Gastroesophageal sphincter (tissue), 4 donors: ENCODE data around the gene OAS2. TPM values are rescaled to one million over a fixed set of nuclear protein-coding genes. Genes with fewer than 3 reads are reported as not detected.

Source experiments
- ATAC-seq: fragments of 150-250 bp; one replicate; pipeline ENCODE4 v1.9.1; 2016; ENCODE audit warnings: mild to moderate bottlenecking, moderate library complexity
- H3K27ac ChIP-seq, 4 donors: fragments of 200-600 bp; sonication (generic) in 3 of 4; 1 replicate in 3 of 4; 2 replicates in 1 of 4; pipeline ENCODE4 v1.5.1; 2016 to 2019
- H3K27me3 ChIP-seq: fragments of 200-600 bp; sonication (generic); one replicate; pipeline ENCODE4 v1.5.1; 2019
- H3K36me3 ChIP-seq, 2 donors: fragments of 200-600 bp; sonication (generic); one replicate each; pipeline ENCODE4 v1.5.1; 2019; ENCODE audit warnings: control low read depth in 1 of 2
- H3K4me1 ChIP-seq, 3 donors: fragments of 200-600 bp; sonication (generic); 1 replicate in 2 of 3; 2 replicates in 1 of 3; pipeline ENCODE4 v1.5.1; 2016 to 2019; ENCODE audit warnings: control low read depth in 2 of 3
- H3K4me3 ChIP-seq, 2 donors: fragments of 200-600 bp; sonication (generic); one replicate each; pipeline ENCODE4 v1.5.1; 2019; ENCODE audit warnings: mild to moderate bottlenecking in 1 of 2, moderate library complexity in 1 of 2
- H3K9me3 ChIP-seq, 3 donors: fragments of 200-600 bp; sonication (generic); one replicate each; pipeline ENCODE4 v1.5.1; 2017 to 2019; ENCODE audit warnings: control low read depth in 2 of 3
- CTCF ChIP-seq, 4 experiments: fragments of 200-600 bp in 2 of 4; fragments of 450-650 bp in 2 of 4; sonication (generic) in 1 of 4; IDR thresholded peaks; one replicate each; pipeline ENCODE4 v1.5.1; 2017 to 2019; ENCODE audit warnings: antibody characterized with exemption in 4 of 4, mild to moderate bottlenecking in 2 of 4, moderate library complexity in 2 of 4
- EP300 ChIP-seq: sonication (generic); formaldehyde crosslinking; IDR thresholded peaks from one replicate; pipeline ENCODE4 v1.6.1; 2017; ENCODE audit warnings: antibody characterized with exemption, mild to moderate bottlenecking
- POLR2A ChIP-seq, 2 donors: fragments of 450-650 bp; IDR thresholded peaks; one replicate each; pipeline ENCODE4 v1.6.1; 2017; ENCODE audit warnings: antibody characterized with exemption in 2 of 2, mild to moderate bottlenecking in 2 of 2, moderate library complexity in 1 of 2
- POLR2AphosphoS5 ChIP-seq: sonication (generic); formaldehyde crosslinking; IDR thresholded peaks from one replicate; pipeline ENCODE4 v1.6.1; 2017; ENCODE audit warnings: antibody characterized with exemption
- WGBS, 2 donors: methylation state at CpG; one replicate each; pipeline ENCODE4 v1.1.5; 2018; ENCODE audit warnings: low coverage in 1 of 2; 5-methylcytosine and 5-hydroxymethylcytosine counted together
- total RNA-seq, 4 donors: library from RNA; depleted of rRNA; stranded (reverse); fragments of >200 nt; gene quantifications; one replicate each; pipeline ENCODE4 v1.1.0, GENCODE V29; 2016

OAS2 gene
- total RNA-seq, 4 donors from 2014 or later: 6.5 to 10.0 (median 7.5) TPM

DNA sequence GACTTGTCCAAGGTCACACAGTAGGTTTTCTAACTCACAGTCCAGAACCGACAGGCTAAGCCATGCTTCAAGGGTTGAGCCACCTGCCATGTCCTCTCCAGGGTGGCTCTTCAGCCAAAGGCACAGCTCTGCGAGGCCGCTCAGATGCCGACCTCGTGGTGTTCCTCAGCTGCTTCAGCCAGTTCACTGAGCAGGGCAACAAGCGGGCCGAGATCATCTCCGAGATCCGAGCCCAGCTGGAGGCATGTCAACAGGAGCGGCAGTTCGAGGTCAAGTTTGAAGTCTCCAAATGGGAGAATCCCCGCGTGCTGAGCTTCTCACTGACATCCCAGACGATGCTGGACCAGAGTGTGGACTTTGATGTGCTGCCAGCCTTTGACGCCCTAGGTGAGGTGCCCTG is 12.7 kb upstream of the OAS2 start:
- WGBS, 2 donors: 85 to 100% methylated on average over 1 to 6 of the region's 15 CpGs
- peaks cover 0 to 100% of the 10 kb centered on the region in 2 donors for H3K36me3 ChIP-seq
- no peaks in the 10 kb centered on the region for H3K4me1 ChIP-seq
- H3K4me3 ChIP-seq: no peak overlapping the region
- H3K27me3 ChIP-seq: no peaks in the 10 kb centered on the region
- no peak overlapping the region for H3K27ac ChIP-seq
- no peak for ATAC-seq
- H3K9me3 ChIP-seq: no peaks in the 10 kb centered on the region
- TF ChIP-seq EP300: no peak
- TF ChIP-seq POLR2A (IDR thresholded peaks at IDR 0.05): no peak
- no peak for TF ChIP-seq CTCF (IDR thresholded peaks at IDR 0.05)
- TF ChIP-seq POLR2AphosphoS5: no peak

DNA sequence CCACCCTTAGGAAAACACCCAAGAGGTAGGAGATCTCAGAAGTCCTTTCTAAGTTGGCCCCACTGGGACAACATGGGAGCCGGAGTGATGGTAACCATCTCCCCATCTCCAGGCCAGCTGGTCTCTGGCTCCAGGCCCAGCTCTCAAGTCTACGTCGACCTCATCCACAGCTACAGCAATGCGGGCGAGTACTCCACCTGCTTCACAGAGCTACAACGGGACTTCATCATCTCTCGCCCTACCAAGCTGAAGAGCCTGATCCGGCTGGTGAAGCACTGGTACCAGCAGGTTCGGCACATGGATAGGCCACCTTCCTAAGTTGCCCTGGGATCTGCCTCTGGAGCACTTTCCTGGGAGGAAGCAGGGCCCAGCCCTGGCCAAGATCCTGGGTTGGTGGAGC is 11.0 kb upstream of the OAS2 start:
- no peaks in the 10 kb centered on the region for H3K4me1 ChIP-seq
- H3K27me3 ChIP-seq: no peaks in the 10 kb centered on the region
- WGBS, 2 donors: 85 to 92% methylated on average over 2 to 5 of the region's 9 CpGs
- no peak for ATAC-seq
- peaks cover 0 to 87% of the 10 kb centered on the region in 2 donors for H3K36me3 ChIP-seq
- no peak overlapping the region for H3K4me3 ChIP-seq
- TF ChIP-seq POLR2AphosphoS5: no peak
- TF ChIP-seq CTCF (IDR thresholded peaks at IDR 0.05): no peak
- no peak for TF ChIP-seq EP300
- TF ChIP-seq POLR2A (IDR thresholded peaks at IDR 0.05): no peak
- no peaks in the 10 kb centered on the region for H3K9me3 ChIP-seq
- H3K27ac ChIP-seq: no peak overlapping the region

DNA sequence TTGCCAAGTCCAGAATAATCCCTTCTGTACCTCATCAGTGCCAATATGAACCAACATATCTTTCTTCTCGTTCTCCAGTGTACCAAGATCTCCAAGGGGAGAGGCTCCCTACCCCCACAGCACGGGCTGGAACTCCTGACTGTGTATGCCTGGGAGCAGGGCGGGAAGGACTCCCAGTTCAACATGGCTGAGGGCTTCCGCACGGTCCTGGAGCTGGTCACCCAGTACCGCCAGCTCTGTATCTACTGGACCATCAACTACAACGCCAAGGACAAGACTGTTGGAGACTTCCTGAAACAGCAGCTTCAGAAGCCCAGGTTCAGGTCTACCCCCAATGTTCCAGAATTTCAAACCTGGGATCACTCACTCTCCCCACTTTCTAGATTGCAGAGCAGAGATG is 10.5 kb upstream of the OAS2 start:
- H3K9me3 ChIP-seq: no peaks in the 10 kb centered on the region
- H3K36me3 ChIP-seq: peaks cover 0 to 81% of the 10 kb centered on the region in 2 donors
- no peaks in the 10 kb centered on the region for H3K27me3 ChIP-seq
- 79% methylated on average over 2 of the region's 7 CpGs; no CpG with 5 or more reads in 1 of the 2 donors for WGBS, 2 donors
- TF ChIP-seq POLR2A (IDR thresholded peaks at IDR 0.05) (no peak), POLR2AphosphoS5 (no peak), CTCF (IDR thresholded peaks at IDR 0.05) (no peak), EP300 (no peak)
- ATAC-seq: no peak
- no peak overlapping the region for H3K4me3 ChIP-seq
- H3K4me1 ChIP-seq: no peaks in the 10 kb centered on the region
- H3K27ac ChIP-seq: no peak overlapping the region

- ATAC-seq: no peak
- Histone ChIP-seq H3K36me3 (peaks cover 0 to 62% of the 10 kb centered on the region in 2 donors), H3K4me3 (no peak overlapping the region), H3K27me3 (no peaks in the 10 kb centered on the region), H3K27ac (no peak overlapping the region), H3K4me1 (no peaks in the 10 kb centered on the region), H3K9me3 (no peaks in the 10 kb centered on the region)
- TF ChIP-seq POLR2A (IDR thresholded peaks at IDR 0.05): no peak
- 95 to 97% methylated on average over 2 to 3 of the region's 8 CpGs for WGBS, 2 donors
These were observed 8.6 kb upstream of the OAS2 start for GRCh38 chr12:112969547-112970306.

DNA sequence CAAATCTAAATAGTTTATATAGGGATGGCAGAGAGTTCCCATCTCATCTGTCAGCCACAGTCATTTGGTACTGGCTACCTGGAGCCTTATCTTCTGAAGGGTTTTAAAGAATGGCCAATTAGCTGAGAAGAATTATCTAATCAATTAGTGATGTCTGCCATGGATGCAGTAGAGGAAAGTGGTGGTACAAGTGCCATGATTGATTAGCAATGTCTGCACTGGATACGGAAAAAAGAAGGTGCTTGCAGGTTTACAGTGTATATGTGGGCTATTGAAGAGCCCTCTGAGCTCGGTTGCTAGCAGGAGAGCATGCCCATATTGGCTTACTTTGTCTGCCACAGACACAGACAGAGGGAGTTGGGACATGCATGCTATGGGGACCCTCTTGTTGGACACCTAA is 7.9 kb upstream of the OAS2 start:
- H3K4me1 ChIP-seq: no peaks in the 10 kb centered on the region
- H3K36me3 ChIP-seq: peaks cover 0 to 56% of the 10 kb centered on the region in 2 donors
- H3K27me3 ChIP-seq: no peaks in the 10 kb centered on the region
- H3K9me3 ChIP-seq: no peaks in the 10 kb centered on the region
- 67 to 100% methylated on average over 2 of the region's 2 CpGs for WGBS, 2 donors
- ATAC-seq: no peak
- no peak overlapping the region for H3K4me3 ChIP-seq
- no peak overlapping the region for H3K27ac ChIP-seq
- TF ChIP-seq POLR2A (IDR thresholded peaks at IDR 0.05) (no peak), EP300 (no peak), CTCF (IDR thresholded peaks at IDR 0.05) (no peak), POLR2AphosphoS5 (no peak)
